C4-2B (cell line): ENCODE results near the gene FLT3LG.

Experiments used
- H3K27ac ChIP-seq: fragments of 450-650 bp; 2 replicates; pipeline ENCODE4 v1.5.1; 2017
- ZFX ChIP-seq: fragments of 450-650 bp; IDR thresholded peaks from 2 replicates; pipeline ENCODE4 v1.6.1; 2017
- TF ChIP-seq, protein P1 (sequence below): fragments of 450-650 bp; conservative IDR thresholded peaks from 2 replicates; pipeline ENCODE4 v1.5.1; 2017; ENCODE audit warnings: mild to moderate bottlenecking

The FLT3LG gene

DNA sequence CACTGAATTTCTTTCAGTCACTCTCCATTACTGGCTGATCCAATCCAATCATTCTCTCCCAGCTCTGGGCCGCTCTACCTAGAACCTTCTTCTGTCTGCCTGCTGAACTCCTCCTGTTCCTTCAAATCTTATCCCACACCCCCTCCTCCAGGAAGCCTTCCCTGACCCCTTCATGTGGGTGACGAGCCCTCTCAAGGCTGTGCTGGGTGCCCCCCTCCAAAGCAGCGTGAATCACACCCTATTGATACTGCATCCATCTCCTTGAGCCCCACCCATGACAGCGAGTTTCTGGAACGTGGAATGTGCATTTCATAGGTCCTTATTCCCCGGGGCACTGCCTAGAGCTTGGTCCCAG, 25.6 kb upstream of the FLT3LG start:
- no peak overlapping the region for H3K27ac ChIP-seq
- TF ChIP-seq ZFX = no peak
- TF ChIP-seq, protein P1, sequence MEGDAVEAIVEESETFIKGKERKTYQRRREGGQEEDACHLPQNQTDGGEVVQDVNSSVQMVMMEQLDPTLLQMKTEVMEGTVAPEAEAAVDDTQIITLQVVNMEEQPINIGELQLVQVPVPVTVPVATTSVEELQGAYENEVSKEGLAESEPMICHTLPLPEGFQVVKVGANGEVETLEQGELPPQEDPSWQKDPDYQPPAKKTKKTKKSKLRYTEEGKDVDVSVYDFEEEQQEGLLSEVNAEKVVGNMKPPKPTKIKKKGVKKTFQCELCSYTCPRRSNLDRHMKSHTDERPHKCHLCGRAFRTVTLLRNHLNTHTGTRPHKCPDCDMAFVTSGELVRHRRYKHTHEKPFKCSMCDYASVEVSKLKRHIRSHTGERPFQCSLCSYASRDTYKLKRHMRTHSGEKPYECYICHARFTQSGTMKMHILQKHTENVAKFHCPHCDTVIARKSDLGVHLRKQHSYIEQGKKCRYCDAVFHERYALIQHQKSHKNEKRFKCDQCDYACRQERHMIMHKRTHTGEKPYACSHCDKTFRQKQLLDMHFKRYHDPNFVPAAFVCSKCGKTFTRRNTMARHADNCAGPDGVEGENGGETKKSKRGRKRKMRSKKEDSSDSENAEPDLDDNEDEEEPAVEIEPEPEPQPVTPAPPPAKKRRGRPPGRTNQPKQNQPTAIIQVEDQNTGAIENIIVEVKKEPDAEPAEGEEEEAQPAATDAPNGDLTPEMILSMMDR = no peak

DNA sequence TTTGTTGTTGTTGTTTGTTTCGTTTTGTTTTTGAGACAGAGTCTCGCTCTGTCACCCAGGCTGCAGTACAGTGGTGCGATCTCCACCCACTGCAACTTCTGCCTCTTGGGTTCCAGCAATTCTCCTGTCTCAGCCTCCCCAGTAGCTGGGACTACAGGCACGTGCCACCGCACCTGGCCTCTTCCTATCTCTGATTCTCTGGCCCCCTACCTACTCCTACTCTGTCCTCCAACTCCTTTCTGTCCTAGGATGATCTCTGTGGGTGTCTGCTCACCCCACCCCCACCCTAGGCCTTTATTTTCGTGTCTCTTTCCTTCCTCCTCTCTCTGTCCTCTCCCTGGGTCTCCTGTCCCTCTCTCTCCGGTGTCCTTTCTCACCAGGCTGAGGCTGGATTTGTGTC, 23.6 kb upstream of the FLT3LG start:
- peak overlapping the region; percentile 83 for H3K27ac ChIP-seq

DNA sequence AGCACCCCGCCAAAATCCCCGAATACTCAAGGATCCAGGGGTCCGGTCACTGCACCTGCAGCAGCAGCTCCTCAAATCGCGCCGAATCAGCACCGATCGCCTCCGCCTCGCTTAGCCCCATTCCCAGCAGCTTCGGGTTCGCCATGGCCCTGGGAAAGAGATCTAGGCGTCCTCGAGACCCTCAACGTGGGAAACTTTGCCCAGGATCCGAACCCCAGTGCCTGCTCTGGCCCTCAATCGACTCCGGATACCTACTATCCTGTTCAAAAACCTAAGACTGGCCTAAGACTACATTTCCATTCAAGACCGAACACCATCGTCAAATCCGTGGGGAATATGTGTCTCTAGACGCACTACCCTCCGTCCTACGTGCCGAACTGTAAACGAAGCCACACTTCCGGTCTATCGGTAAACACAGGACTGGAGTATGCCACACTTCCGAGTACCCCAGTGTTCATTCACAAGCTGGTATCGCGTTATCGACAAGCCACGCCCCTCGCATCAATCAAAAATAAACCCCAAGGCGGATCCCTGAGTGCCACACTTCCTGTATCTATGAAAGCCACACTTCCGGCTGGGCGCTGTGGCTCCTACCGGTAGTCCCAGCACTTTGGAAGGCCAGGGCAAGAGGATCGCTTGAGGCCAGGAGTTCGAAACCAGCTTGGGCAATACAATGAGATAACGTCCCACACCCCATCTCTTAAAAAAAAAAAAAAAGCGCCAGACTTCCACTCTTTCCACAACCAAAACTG, 22.4 kb upstream of the FLT3LG start, which contains the start of gene PIH1D1:
Gene PIH1D1, minus strand, starts transcription at position 385 of the 752 bp plus-strand sequence. Its CDS starts 240 bp downstream, at position 145.
- H3K27ac ChIP-seq = peak within 1 kb of the TSS; percentile 83
- no peak; the same call in 1 of the 2 replicates for TF ChIP-seq ZFX
- TF ChIP-seq, protein P1 = no peak

More for the DNA sequence above, 23.6 kb upstream of the FLT3LG start:
- TF ChIP-seq, protein P1 = no peak
- no peak for TF ChIP-seq ZFX

DNA sequence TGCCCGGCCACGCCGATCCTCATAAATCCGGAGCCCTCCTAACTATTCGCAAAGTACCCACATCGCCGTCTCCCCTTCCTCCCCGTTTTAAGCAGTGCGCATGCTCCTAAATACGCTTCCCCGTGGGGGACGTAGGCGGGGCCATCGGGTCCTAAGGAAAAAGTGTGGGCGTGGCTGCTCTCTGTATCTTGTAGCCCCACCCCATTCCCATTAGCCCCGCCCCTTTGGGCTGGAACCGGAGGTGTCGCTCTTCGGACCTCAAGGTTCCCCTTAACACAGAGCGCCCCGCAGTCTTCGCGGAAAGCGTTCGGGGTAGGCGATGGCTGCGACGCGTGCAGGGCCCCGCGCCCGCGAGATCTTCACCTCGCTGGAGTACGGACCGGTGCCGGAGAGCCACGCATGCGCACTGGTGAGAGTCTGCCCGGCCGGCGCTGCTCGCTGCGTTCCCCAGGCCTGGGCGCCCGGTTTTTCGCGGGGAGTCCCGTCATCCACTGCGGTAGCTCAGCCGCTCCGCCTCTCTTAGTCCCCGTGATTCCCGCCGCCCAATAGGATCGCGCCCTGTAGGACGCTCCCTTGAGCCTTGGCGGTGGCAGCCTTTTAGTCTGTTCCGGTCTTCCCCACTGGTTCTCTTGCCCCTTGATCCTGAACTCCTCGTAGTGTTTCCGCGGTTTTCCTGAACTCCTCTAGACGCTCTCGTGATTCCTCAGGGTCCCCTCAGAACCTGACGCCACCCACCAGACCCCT, 20.8 kb upstream of the FLT3LG start, which contains the start of gene ALDH16A1:
Gene ALDH16A1, plus strand, starts transcription at position 213 of the 744 bp plus-strand sequence. Its CDS starts 107 bp downstream, at position 320.
- H3K27ac ChIP-seq = peak within 1 kb of the TSS; percentile 83
- TF ChIP-seq ZFX = no peak
- TF ChIP-seq, protein P1 = no peak

DNA sequence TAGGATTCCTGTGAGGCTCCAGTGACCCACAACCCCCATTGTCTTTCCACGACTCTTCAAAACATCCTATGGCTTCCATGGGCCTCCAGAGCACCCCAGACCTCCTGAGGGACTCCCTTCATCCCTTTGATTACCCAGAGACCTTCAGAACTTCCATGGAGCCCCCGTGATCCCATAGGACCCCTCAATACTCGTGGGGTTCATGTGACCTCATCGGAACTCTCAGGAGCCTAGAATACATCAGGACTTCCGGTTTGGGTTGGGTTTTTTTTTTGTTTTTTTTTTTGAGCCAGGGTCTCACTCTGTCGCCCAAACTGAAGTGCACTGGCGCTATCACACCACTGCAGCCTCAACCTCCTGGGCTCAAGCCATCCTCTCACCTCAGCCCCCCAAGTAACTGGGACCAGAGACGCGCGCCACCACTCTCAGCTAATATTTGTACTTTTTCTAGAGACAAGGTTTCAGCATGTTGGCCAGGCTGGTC, 20.2 kb upstream of the FLT3LG start:
- peak overlapping the region; percentile 83 for H3K27ac ChIP-seq

DNA sequence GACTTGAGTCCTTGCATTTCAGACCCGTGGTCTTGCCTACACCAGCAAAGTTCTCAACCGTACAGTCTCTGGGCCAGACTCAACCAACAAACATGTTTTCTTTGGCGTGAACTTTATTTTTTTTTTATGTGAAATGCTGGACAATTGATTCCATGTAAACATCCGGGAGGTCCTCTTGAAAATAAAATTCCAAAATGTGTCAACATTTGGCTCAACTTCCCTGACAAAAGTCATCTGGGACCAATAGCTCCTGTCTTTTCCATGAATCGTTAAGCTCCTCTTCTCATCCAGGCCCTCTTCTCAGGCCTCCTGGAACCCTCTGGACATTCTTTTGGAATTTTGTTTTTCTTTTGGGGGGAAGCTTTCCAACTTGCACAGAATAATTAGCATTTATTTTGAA, 18.2 kb upstream of the FLT3LG start:
- no peak for TF ChIP-seq ZFX
- TF ChIP-seq, protein P1 = no peak
- no peak overlapping the region for H3K27ac ChIP-seq

More for the DNA sequence above, 20.2 kb upstream of the FLT3LG start:
- no peak for TF ChIP-seq ZFX
- TF ChIP-seq, protein P1 = no peak

DNA sequence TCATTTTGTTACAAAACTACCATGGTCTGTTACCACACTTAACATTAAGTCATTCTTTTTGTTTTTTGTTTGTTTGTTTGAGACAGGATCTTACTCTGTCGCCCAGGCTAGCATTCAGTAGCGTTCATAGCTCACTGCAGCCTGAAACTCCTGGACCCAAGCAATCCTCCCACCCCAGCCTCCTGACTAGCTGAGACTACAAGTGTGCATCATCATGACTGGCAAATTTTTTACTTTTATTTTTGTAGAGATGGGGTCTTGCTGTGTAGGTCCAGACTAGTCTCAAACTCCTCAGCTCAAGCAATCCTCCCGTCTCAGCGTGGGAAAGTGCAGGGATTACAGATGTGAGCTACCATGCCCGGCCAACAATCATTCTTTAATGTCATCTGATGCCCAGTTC, 17.7 kb upstream of the FLT3LG start:
- TF ChIP-seq, protein P1 = no peak
- no peak for TF ChIP-seq ZFX
- H3K27ac ChIP-seq = no peak overlapping the region
